Calu3 (cell line): ENCODE results near the gene KMT5C. TPM values are rescaled to one million over a fixed set of nuclear protein-coding genes. Genes with fewer than 3 reads are reported as not detected.

Source experiments
- BruUV-seq: library from RNA; stranded (reverse); fragments of 400-500 nt; replicated peaks from 2 replicates; lab custom pipeline; 2021; lab: Mats Ljungman, UMichigan
- CTCF ChIA-PET: fragments of 300-600 bp; sonication (Branson Sonifier 250); formaldehyde crosslinking; loops from one replicate; lab custom pipeline; 2022; ENCODE audit warnings: antibody characterized with exemption; lab: Charles Lee
- DNase-seq: peaks from one replicate; pipeline ENCODE4 v3.0.0; 2022
- H3K27ac Mint-ChIP-seq: one replicate; pipeline ENCODE4 v1.8.0; 2022; ENCODE audit warnings: mixed read lengths; ENCODE audit not compliant: unreplicated experiment
- H3K27me3 Mint-ChIP-seq: one replicate; pipeline ENCODE4 v1.8.0; 2022; ENCODE audit warnings: mixed read lengths; ENCODE audit not compliant: unreplicated experiment
- H3K36me3 Mint-ChIP-seq: one replicate; pipeline ENCODE4 v1.8.0; 2022; ENCODE audit warnings: mild to moderate bottlenecking, moderate library complexity, mixed read lengths; ENCODE audit not compliant: insufficient read depth, unreplicated experiment
- H3K4me1 Mint-ChIP-seq: one replicate; pipeline ENCODE4 v1.8.0; 2022; ENCODE audit warnings: mild to moderate bottlenecking, low read depth, mixed read lengths; ENCODE audit not compliant: unreplicated experiment
- H3K4me3 Mint-ChIP-seq: one replicate; pipeline ENCODE4 v1.8.0; 2022; ENCODE audit warnings: mild to moderate bottlenecking, low read depth, moderate library complexity, mixed read lengths; ENCODE audit not compliant: unreplicated experiment
- H3K9me3 Mint-ChIP-seq: one replicate; pipeline ENCODE4 v1.8.0; 2022; ENCODE audit warnings: low read depth, mixed read lengths; ENCODE audit not compliant: unreplicated experiment
- intact Hi-C: fragments of 100-400 bp; cut with micrococcal nuclease; formaldehyde crosslinking; loops from one replicate; pipeline ENCODE4 v1.10.0; 2022; ENCODE audit not compliant: unreplicated experiment
- total RNA-seq: library from RNA; stranded (reverse); gene quantifications from 2 replicates; pipeline ENCODE4 v1.2.3, GENCODE V29; 2022
- TF ChIP-seq, protein P1 (sequence below): fragments of 200-600 bp; IDR thresholded peaks from one replicate; pipeline ENCODE4 v1.8.0; 2022; ENCODE audit warnings: antibody characterized with exemption; ENCODE audit not compliant: unreplicated experiment

Gene KMT5C
- total RNA-seq, 1 experiment from 2014 or later = 23.5 TPM

- intact Hi-C loops = no loop called here
- no peaks in the 10 kb centered on the region for H3K36me3 Mint-ChIP-seq
- no peak overlapping the region for H3K27ac Mint-ChIP-seq
- no peaks in the 10 kb centered on the region for H3K4me1 Mint-ChIP-seq
- no peaks in the 10 kb centered on the region for H3K9me3 Mint-ChIP-seq
- no peak overlapping the region for H3K4me3 Mint-ChIP-seq
- CTCF ChIA-PET = interaction anchor here (0.6 kb wide), 1 partner anchor 97 kb away, joined by 3 read pairs; no protein-coding TSS in a partner anchor
- TF ChIP-seq, protein P1, sequence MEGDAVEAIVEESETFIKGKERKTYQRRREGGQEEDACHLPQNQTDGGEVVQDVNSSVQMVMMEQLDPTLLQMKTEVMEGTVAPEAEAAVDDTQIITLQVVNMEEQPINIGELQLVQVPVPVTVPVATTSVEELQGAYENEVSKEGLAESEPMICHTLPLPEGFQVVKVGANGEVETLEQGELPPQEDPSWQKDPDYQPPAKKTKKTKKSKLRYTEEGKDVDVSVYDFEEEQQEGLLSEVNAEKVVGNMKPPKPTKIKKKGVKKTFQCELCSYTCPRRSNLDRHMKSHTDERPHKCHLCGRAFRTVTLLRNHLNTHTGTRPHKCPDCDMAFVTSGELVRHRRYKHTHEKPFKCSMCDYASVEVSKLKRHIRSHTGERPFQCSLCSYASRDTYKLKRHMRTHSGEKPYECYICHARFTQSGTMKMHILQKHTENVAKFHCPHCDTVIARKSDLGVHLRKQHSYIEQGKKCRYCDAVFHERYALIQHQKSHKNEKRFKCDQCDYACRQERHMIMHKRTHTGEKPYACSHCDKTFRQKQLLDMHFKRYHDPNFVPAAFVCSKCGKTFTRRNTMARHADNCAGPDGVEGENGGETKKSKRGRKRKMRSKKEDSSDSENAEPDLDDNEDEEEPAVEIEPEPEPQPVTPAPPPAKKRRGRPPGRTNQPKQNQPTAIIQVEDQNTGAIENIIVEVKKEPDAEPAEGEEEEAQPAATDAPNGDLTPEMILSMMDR = no peak
- no peaks in the 10 kb centered on the region for H3K27me3 Mint-ChIP-seq
- no peak for DNase-seq
- BruUV-seq = no TSS peak
Observed at GRCh38 chr19:55308281-55308680, 31.4 kb upstream of the KMT5C start.

- CTCF ChIA-PET = no interaction called here
- Mint-ChIP-seq H3K4me3 (no peak overlapping the region), H3K4me1 (no peaks in the 10 kb centered on the region), H3K27me3 (no peaks in the 10 kb centered on the region), H3K9me3 (no peaks in the 10 kb centered on the region), H3K36me3 (no peaks in the 10 kb centered on the region), H3K27ac (no peak overlapping the region)
- BruUV-seq = no TSS peak
- intact Hi-C loops = no loop called here
- DNase-seq = no peak
- TF ChIP-seq, protein P1 = no peak
Observed at GRCh38 chr19:55309448-55309847, 30.2 kb upstream of the KMT5C start.

GRCh38 chr19:55310498-55310897, 29.2 kb upstream of the KMT5C start:
- no peaks in the 10 kb centered on the region for H3K36me3 Mint-ChIP-seq
- no peak for DNase-seq
- no peak overlapping the region for H3K27ac Mint-ChIP-seq
- H3K4me3 Mint-ChIP-seq = no peak overlapping the region
- no TSS peak for BruUV-seq
- no peaks in the 10 kb centered on the region for H3K27me3 Mint-ChIP-seq
- H3K4me1 Mint-ChIP-seq = no peaks in the 10 kb centered on the region
- TF ChIP-seq, protein P1 = no peak
- intact Hi-C loops = no loop called here
- CTCF ChIA-PET = no interaction called here
- H3K9me3 Mint-ChIP-seq = no peaks in the 10 kb centered on the region

GRCh38 chr19:55311397-55311796, 28.3 kb upstream of the KMT5C start:
- Mint-ChIP-seq H3K27ac (no peak overlapping the region), H3K4me3 (no peak overlapping the region), H3K27me3 (no peaks in the 10 kb centered on the region), H3K4me1 (no peaks in the 10 kb centered on the region), H3K9me3 (no peaks in the 10 kb centered on the region), H3K36me3 (no peaks in the 10 kb centered on the region)
- no peak for DNase-seq
- CTCF ChIA-PET = no interaction called here
- no TSS peak for BruUV-seq
- TF ChIP-seq, protein P1 = no peak
- intact Hi-C loops = no loop called here
